Fibroblast of skin of scalp (primary cell): ENCODE measurements around the gene MINDY2.
"Not testable (repeated sequence)": the region's sequence is repeated elsewhere in the genome, so short reads cannot be mapped to it uniquely, and the experiment has no call there.

ENCODE experiments used
- DNase-seq: peaks from one replicate; pipeline ENCODE4 v3.0.0-alpha.2; 2013

Gene MINDY2

GRCh38 chr15:58833681-58834426 is 62.8 kb downstream of the MINDY2 start:
- not testable (repeated sequence) for DNase-seq

GRCh38 chr15:58839485-58839884 is 68.4 kb downstream of the MINDY2 start:
- DNase-seq: peak; percentile 3

- DNase-seq: peak; percentile 1
These were observed 68.9 kb downstream of the MINDY2 start for GRCh38 chr15:58840048-58840447.

GRCh38 chr15:58842713-58843396 is 71.8 kb downstream of the MINDY2 start:
- no peak for DNase-seq

GRCh38 chr15:58851205-58851604 is 80.1 kb downstream of the MINDY2 start:
- DNase-seq: not testable (repeated sequence)

- no peak for DNase-seq
These were observed 81.2 kb downstream of the MINDY2 start for GRCh38 chr15:58852347-58852746.

GRCh38 chr15:58854593-58854992 is 83.5 kb downstream of the MINDY2 start:
- DNase-seq: no peak

- DNase-seq: peak; percentile 91
These were observed 85.0 kb downstream of the MINDY2 start for GRCh38 chr15:58856086-58856485.

GRCh38 chr15:58856621-58857020 is 85.5 kb downstream of the MINDY2 start:
- DNase-seq: not testable (repeated sequence)

- DNase-seq: no peak
These were observed 91.2 kb downstream of the MINDY2 start for GRCh38 chr15:58862326-58862725.

- DNase-seq: peak; percentile 17
These were observed 93.7 kb downstream of the MINDY2 start for GRCh38 chr15:58864602-58865424.

GRCh38 chr15:58865425-58865880 is 94.4 kb downstream of the MINDY2 start:
- no peak for DNase-seq

- DNase-seq: no peak
These were observed 96.8 kb downstream of the MINDY2 start for GRCh38 chr15:58867926-58868325.

GRCh38 chr15:58870451-58870850 is 99.3 kb downstream of the MINDY2 start:
- peak; percentile 29 for DNase-seq

- peak; percentile 47 for DNase-seq
These were observed 102.2 kb downstream of the MINDY2 start for GRCh38 chr15:58873267-58873666.

- DNase-seq: no peak
These were observed 104.2 kb downstream of the MINDY2 start for GRCh38 chr15:58875343-58875742.

- DNase-seq: no peak
These were observed 105.4 kb downstream of the MINDY2 start for GRCh38 chr15:58876306-58877106.

GRCh38 chr15:58877999-58878825 is 107.1 kb downstream of the MINDY2 start:
- DNase-seq: no peak

GRCh38 chr15:58880320-58880719 is 109.2 kb downstream of the MINDY2 start:
- no peak for DNase-seq

GRCh38 chr15:58882243-58882642 is 111.1 kb downstream of the MINDY2 start:
- DNase-seq: no peak

- not testable (repeated sequence) for DNase-seq
These were observed 112.8 kb downstream of the MINDY2 start for GRCh38 chr15:58883926-58884325.
